Glutamatergic neuron (in vitro differentiated cells): ENCODE measurements around the gene TMEM207. TPM values are rescaled to one million over a fixed set of nuclear protein-coding genes. Genes with fewer than 3 reads are reported as not detected.

Experiments used
- DNase-seq: peaks from one replicate; pipeline ENCODE4 v3.0.0; 2022
- H3K27ac Mint-ChIP-seq: one replicate; pipeline ENCODE4 v1.8.0; 2020; ENCODE audit warnings: mild to moderate bottlenecking, mixed read lengths, inconsistent platforms; ENCODE audit not compliant: unreplicated experiment
- H3K27me3 Mint-ChIP-seq: one replicate; pipeline ENCODE4 v1.8.0; 2020; ENCODE audit warnings: mild to moderate bottlenecking, moderate library complexity, mixed read lengths, inconsistent platforms; ENCODE audit not compliant: unreplicated experiment
- H3K36me3 Mint-ChIP-seq: one replicate; pipeline ENCODE4 v1.8.0; 2020; ENCODE audit warnings: mild to moderate bottlenecking, mixed read lengths, inconsistent platforms; ENCODE audit not compliant: unreplicated experiment
- H3K4me1 Mint-ChIP-seq: one replicate; pipeline ENCODE4 v1.8.0; 2020; ENCODE audit warnings: mild to moderate bottlenecking, low read depth, mixed read lengths, inconsistent platforms; ENCODE audit not compliant: unreplicated experiment
- H3K4me3 Mint-ChIP-seq: one replicate; pipeline ENCODE4 v1.8.0; 2020; ENCODE audit warnings: mild to moderate bottlenecking, mixed read lengths, inconsistent platforms; ENCODE audit not compliant: unreplicated experiment
- H3K9me3 Mint-ChIP-seq: one replicate; pipeline ENCODE4 v1.8.0; 2020; ENCODE audit warnings: mild to moderate bottlenecking, moderate library complexity, mixed read lengths, inconsistent platforms; ENCODE audit not compliant: unreplicated experiment
- total RNA-seq: library from RNA; stranded (reverse); fragmentation: NEBNext Ultra II Directional; extraction: Animal tissue kit (Norgen Biotek cat#: 25700); gene quantifications from one replicate; pipeline ENCODE4 v1.2.1, GENCODE V29; 2021; ENCODE audit not compliant: unreplicated experiment
- TF ChIP-seq, protein P1 (sequence below): fragments of 200-600 bp; sonication (generic); IDR thresholded peaks from one replicate; pipeline ENCODE4 v1.5.0; 2021; ENCODE audit not compliant: partially characterized antibody, unreplicated experiment

TMEM207 gene
- total RNA-seq, 1 donor from 2014 or later, result not detected

DNA sequence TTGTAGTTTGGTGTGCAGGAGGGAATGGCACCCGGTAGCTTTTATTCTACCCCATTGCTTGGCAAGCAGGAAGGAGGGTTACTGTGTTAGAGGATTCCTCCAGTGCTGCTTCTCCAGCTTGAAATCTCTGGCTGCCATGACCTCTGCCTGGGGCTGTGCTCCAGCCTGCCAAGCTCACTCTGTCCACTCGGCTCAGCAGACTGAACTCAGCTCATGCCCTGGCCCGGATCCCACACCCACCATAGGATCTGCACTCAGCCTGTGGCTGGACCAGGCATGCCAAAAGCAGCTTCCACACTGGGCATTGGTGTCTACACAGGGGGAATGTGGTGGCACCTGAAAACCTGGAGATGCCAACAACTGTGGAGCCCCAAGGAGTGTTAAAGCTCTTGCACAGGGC is 35.4 kb downstream of the TMEM207 start:
- Mint-ChIP-seq H3K9me3 (no peaks in the 10 kb centered on the region), H3K27me3 (no peaks in the 10 kb centered on the region), H3K27ac (no peak overlapping the region), H3K4me1 (no peaks in the 10 kb centered on the region), H3K36me3 (peaks cover 9% of the 10 kb centered on the region), H3K4me3 (no peak overlapping the region)
- DNase-seq, result no peak
- TF ChIP-seq, protein P1, sequence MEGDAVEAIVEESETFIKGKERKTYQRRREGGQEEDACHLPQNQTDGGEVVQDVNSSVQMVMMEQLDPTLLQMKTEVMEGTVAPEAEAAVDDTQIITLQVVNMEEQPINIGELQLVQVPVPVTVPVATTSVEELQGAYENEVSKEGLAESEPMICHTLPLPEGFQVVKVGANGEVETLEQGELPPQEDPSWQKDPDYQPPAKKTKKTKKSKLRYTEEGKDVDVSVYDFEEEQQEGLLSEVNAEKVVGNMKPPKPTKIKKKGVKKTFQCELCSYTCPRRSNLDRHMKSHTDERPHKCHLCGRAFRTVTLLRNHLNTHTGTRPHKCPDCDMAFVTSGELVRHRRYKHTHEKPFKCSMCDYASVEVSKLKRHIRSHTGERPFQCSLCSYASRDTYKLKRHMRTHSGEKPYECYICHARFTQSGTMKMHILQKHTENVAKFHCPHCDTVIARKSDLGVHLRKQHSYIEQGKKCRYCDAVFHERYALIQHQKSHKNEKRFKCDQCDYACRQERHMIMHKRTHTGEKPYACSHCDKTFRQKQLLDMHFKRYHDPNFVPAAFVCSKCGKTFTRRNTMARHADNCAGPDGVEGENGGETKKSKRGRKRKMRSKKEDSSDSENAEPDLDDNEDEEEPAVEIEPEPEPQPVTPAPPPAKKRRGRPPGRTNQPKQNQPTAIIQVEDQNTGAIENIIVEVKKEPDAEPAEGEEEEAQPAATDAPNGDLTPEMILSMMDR, result no peak

DNA sequence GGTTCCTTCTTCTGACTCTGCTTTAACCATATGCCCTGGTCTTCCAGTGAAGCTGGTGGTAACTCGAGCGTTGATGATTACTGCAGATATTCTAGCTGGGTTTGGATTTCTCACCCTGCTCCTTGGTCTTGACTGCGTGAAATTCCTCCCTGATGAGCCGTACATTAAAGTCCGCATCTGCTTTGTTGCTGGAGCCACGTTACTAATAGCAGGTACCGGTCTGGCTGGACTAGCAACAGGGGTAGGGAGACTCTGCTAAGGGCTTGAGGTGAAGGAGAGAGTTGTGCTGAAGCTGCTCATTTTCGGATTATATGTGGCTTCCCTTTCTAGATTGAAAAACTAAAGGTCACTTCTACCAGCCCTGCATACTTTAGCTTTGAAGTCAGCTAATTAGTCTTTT is 45.0 kb downstream of the TMEM207 start:
- H3K4me1 Mint-ChIP-seq, result no peaks in the 10 kb centered on the region
- H3K27me3 Mint-ChIP-seq, result no peaks in the 10 kb centered on the region
- TF ChIP-seq, protein P1, result no peak
- no peak overlapping the region for H3K4me3 Mint-ChIP-seq
- H3K36me3 Mint-ChIP-seq, result no peaks in the 10 kb centered on the region
- H3K27ac Mint-ChIP-seq, result no peak overlapping the region
- DNase-seq, result no peak
- H3K9me3 Mint-ChIP-seq, result no peaks in the 10 kb centered on the region

DNA sequence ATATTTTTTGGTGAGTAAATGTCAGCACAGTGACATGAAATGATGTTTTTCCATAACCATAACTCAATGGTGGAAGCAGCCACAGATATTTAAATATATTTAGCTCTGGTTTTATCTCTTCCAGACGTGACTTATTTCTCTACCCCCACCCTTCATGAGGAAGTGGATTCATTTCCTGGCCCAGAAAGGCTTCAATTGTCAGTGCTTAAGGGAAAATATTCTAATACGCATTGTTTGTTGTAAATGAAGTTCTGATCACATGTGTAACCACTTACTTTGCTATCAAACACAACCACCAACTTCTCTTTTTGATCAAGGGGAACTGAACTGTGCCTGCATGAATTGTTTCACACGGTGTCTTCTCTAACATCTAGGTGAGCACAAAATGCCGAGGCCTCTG is 47.7 kb downstream of the TMEM207 start:
- Mint-ChIP-seq H3K27me3 (no peaks in the 10 kb centered on the region), H3K27ac (no peak overlapping the region), H3K4me3 (no peak overlapping the region), H3K9me3 (no peaks in the 10 kb centered on the region), H3K36me3 (no peaks in the 10 kb centered on the region), H3K4me1 (no peaks in the 10 kb centered on the region)
- DNase-seq, result no peak
- TF ChIP-seq, protein P1, result no peak

DNA sequence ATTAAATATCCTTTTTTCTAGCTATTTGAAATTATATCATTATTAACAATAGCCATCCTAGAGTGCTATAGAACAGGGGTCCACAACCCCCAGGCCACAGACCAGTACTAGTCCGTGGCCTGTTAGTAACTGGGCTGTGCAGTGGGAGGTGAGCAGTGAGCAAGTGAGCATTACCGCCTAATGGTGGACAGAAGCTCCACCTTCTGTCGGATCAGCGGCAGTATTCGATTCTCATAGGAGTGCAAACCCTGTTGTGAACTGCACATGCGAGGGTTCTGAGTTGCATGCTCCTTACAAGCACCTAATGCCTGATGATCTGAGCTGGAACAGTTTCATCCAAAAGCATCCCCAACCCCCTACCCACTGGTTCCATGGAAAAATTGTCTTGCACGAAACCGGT is 50.0 kb downstream of the TMEM207 start:
- Mint-ChIP-seq H3K27me3 (no peaks in the 10 kb centered on the region), H3K4me1 (no peaks in the 10 kb centered on the region), H3K9me3 (no peaks in the 10 kb centered on the region), H3K4me3 (no peak overlapping the region), H3K36me3 (no peaks in the 10 kb centered on the region), H3K27ac (no peak overlapping the region)
- TF ChIP-seq, protein P1, result no peak
- no peak for DNase-seq

DNA sequence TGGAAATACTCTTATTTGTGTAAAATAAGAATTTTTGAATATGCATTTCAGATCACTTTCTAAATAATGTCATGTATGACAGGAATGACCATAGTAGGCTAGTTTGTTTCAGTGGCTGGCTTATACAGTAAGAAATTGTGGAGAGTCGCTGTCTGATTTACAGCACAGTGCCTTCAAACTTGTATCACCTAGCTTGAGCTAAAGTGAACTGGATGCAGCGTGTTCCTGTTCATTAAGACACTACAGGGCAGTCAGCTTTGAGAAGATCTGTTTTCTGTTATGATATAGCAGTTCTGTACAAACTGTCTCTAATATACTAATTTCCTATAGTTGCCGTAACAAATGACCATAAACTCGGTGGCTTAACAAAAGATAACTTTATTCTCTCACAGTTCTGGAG is 51.8 kb downstream of the TMEM207 start:
- DNase-seq, result no peak
- Mint-ChIP-seq H3K27ac (no peak overlapping the region), H3K9me3 (no peaks in the 10 kb centered on the region), H3K27me3 (no peaks in the 10 kb centered on the region), H3K4me3 (no peak overlapping the region), H3K4me1 (no peaks in the 10 kb centered on the region), H3K36me3 (no peaks in the 10 kb centered on the region)
- TF ChIP-seq, protein P1, result no peak
